Calu3 (cell line): ENCODE results near the gene TEX2. TPM values are rescaled to one million over a fixed set of nuclear protein-coding genes. Genes with fewer than 3 reads are reported as not detected.

Source experiments
- BruUV-seq: library from RNA; stranded (reverse); fragments of 400-500 nt; replicated peaks from 2 replicates; lab custom pipeline; 2021; lab: Mats Ljungman, UMichigan
- CTCF ChIA-PET: fragments of 300-600 bp; sonication (Branson Sonifier 250); formaldehyde crosslinking; loops from one replicate; lab custom pipeline; 2022; ENCODE audit warnings: antibody characterized with exemption; lab: Charles Lee
- DNase-seq: peaks from one replicate; pipeline ENCODE4 v3.0.0; 2022
- H3K27ac Mint-ChIP-seq: one replicate; pipeline ENCODE4 v1.8.0; 2022; ENCODE audit warnings: mixed read lengths; ENCODE audit not compliant: unreplicated experiment
- H3K27me3 Mint-ChIP-seq: one replicate; pipeline ENCODE4 v1.8.0; 2022; ENCODE audit warnings: mixed read lengths; ENCODE audit not compliant: unreplicated experiment
- H3K36me3 Mint-ChIP-seq: one replicate; pipeline ENCODE4 v1.8.0; 2022; ENCODE audit warnings: mild to moderate bottlenecking, moderate library complexity, mixed read lengths; ENCODE audit not compliant: insufficient read depth, unreplicated experiment
- H3K4me1 Mint-ChIP-seq: one replicate; pipeline ENCODE4 v1.8.0; 2022; ENCODE audit warnings: mild to moderate bottlenecking, low read depth, mixed read lengths; ENCODE audit not compliant: unreplicated experiment
- H3K4me3 Mint-ChIP-seq: one replicate; pipeline ENCODE4 v1.8.0; 2022; ENCODE audit warnings: mild to moderate bottlenecking, low read depth, moderate library complexity, mixed read lengths; ENCODE audit not compliant: unreplicated experiment
- H3K9me3 Mint-ChIP-seq: one replicate; pipeline ENCODE4 v1.8.0; 2022; ENCODE audit warnings: low read depth, mixed read lengths; ENCODE audit not compliant: unreplicated experiment
- CTCF ChIP-seq: fragments of 200-600 bp; IDR thresholded peaks from one replicate; pipeline ENCODE4 v1.8.0; 2022; ENCODE audit warnings: antibody characterized with exemption; ENCODE audit not compliant: unreplicated experiment
- intact Hi-C: fragments of 100-400 bp; cut with micrococcal nuclease; formaldehyde crosslinking; loops from one replicate; pipeline ENCODE4 v1.10.0; 2022; ENCODE audit not compliant: unreplicated experiment
- total RNA-seq: library from RNA; stranded (reverse); gene quantifications from 2 replicates; pipeline ENCODE4 v1.2.3, GENCODE V29; 2022

The TEX2 gene
- total RNA-seq, 1 experiment from 2014 or later = 12.3 TPM

- peaks cover 6% of the 10 kb centered on the region for H3K36me3 Mint-ChIP-seq
- H3K27ac Mint-ChIP-seq = no peak overlapping the region
- no peaks in the 10 kb centered on the region for H3K27me3 Mint-ChIP-seq
- intact Hi-C loops = no loop called here
- H3K9me3 Mint-ChIP-seq = no peaks in the 10 kb centered on the region
- H3K4me1 Mint-ChIP-seq = peaks cover 16% of the 10 kb centered on the region
- no peak overlapping the region for H3K4me3 Mint-ChIP-seq
- CTCF ChIA-PET = no interaction called here
- TF ChIP-seq CTCF = no peak
- no TSS peak for BruUV-seq
- DNase-seq = no peak
Measured at GRCh38 chr17:64113006-64113405, 150.1 kb downstream of the TEX2 start.

- no peak overlapping the region for H3K27ac Mint-ChIP-seq
- intact Hi-C loops = no loop called here
- peaks cover 6% of the 10 kb centered on the region for H3K36me3 Mint-ChIP-seq
- no peak overlapping the region for H3K4me3 Mint-ChIP-seq
- no peak for TF ChIP-seq CTCF
- BruUV-seq = no TSS peak
- H3K9me3 Mint-ChIP-seq = no peaks in the 10 kb centered on the region
- H3K4me1 Mint-ChIP-seq = peaks cover 28% of the 10 kb centered on the region
- no peaks in the 10 kb centered on the region for H3K27me3 Mint-ChIP-seq
- no peak for DNase-seq
- CTCF ChIA-PET = no interaction called here
Measured at GRCh38 chr17:64111831-64112230, 151.2 kb downstream of the TEX2 start.

GRCh38 chr17:64110379-64111152 is 152.5 kb downstream of the TEX2 start:
- Mint-ChIP-seq H3K4me3 (no peak overlapping the region), H3K27me3 (no peaks in the 10 kb centered on the region), H3K27ac (no peak overlapping the region), H3K36me3 (peaks cover 6% of the 10 kb centered on the region), H3K4me1 (peaks cover 33% of the 10 kb centered on the region), H3K9me3 (no peaks in the 10 kb centered on the region)
- no peak for TF ChIP-seq CTCF
- intact Hi-C loops = no loop called here
- no TSS peak for BruUV-seq
- no peak for DNase-seq
- CTCF ChIA-PET = no interaction called here

GRCh38 chr17:64109400-64109799 is 153.7 kb downstream of the TEX2 start:
- Mint-ChIP-seq H3K27me3 (no peaks in the 10 kb centered on the region), H3K4me3 (no peak overlapping the region), H3K27ac (no peak overlapping the region), H3K9me3 (no peaks in the 10 kb centered on the region), H3K4me1 (peaks cover 24% of the 10 kb centered on the region), H3K36me3 (peaks cover 6% of the 10 kb centered on the region)
- no TSS peak for BruUV-seq
- intact Hi-C loops = no loop called here
- CTCF ChIA-PET = no interaction called here
- no peak for TF ChIP-seq CTCF
- DNase-seq = no peak
